IMR-90 (cell line): ENCODE results near the gene RAI2. TPM values are rescaled to one million over a fixed set of nuclear protein-coding genes. Genes with fewer than 3 reads are reported as not detected.

Experiments used
- ATAC-seq: fragments of 200-7000 bp; cut with Tn5 transposase; 2 replicates; pipeline ENCODE4 v1.9.1; 2020; ENCODE audit warnings: low read depth, mild to moderate bottlenecking, moderate library complexity
- BruUV-seq: library from RNA; stranded (reverse); fragments of 400-500 nt; replicated peaks from 2 replicates; lab custom pipeline; 2021; lab: Mats Ljungman, UMichigan
- CTCF ChIA-PET: fragments of 300-600 bp; formaldehyde crosslinking; extraction: SDS; loops from one replicate; lab custom pipeline; 2021; ENCODE audit warnings: antibody characterized with exemption; lab: Yijun Ruan, JAX
- POLR2A ChIA-PET: fragments of 300-600 bp; sonication (Branson Sonifier 250); formaldehyde crosslinking; loops from one replicate; lab custom pipeline; 2022; ENCODE audit warnings: antibody characterized with exemption; ENCODE audit not compliant: unreplicated experiment; lab: Charles Lee
- DNase-seq: peaks from one replicate; pipeline ENCODE4 v3.0.0; 2013
- H2AFZ ChIP-seq: replicated peaks from 2 replicates; pipeline ENCODE3; 2013; ENCODE audit warnings: low read length, mild to moderate bottlenecking; ENCODE audit not compliant: poor library complexity
- H2AK5ac ChIP-seq: 2 replicates; pipeline ENCODE4 v1.6.1; 2013; ENCODE audit warnings: low read depth, low read length, inconsistent platforms
- H2AK9ac ChIP-seq: replicated peaks from 2 replicates; pipeline ENCODE3; 2013; ENCODE audit warnings: mild to moderate bottlenecking, low read depth, low read length, moderate library complexity; ENCODE audit not compliant: poor library complexity
- H2BK120ac ChIP-seq: 2 replicates; pipeline ENCODE4 v1.6.1; 2013; ENCODE audit warnings: low read depth, low read length, inconsistent platforms
- H2BK15ac ChIP-seq: 3 replicates; pipeline ENCODE4 v1.6.1; 2013; ENCODE audit warnings: low read depth, low read length, inconsistent platforms
- H2BK20ac ChIP-seq: 2 replicates; pipeline ENCODE4 v1.6.1; 2013; ENCODE audit warnings: low read depth, mild to moderate bottlenecking, inconsistent platforms, low read length, moderate library complexity
- H2BK5ac ChIP-seq: 2 replicates; pipeline ENCODE4 v1.6.1; 2013; ENCODE audit warnings: mild to moderate bottlenecking, low read depth, low read length, inconsistent platforms; ENCODE audit not compliant: poor library complexity, severe bottlenecking
- H3K14ac ChIP-seq: replicated peaks from 2 replicates; pipeline ENCODE4 v1.6.1; 2013; ENCODE audit warnings: low read depth, low read length, inconsistent platforms
- H3K18ac ChIP-seq: 2 replicates; pipeline ENCODE4 v1.6.1; 2013; ENCODE audit warnings: low read depth, low read length, control low read depth
- H3K23ac ChIP-seq: 2 replicates; pipeline ENCODE4 v1.6.1; 2013; ENCODE audit warnings: low read depth, low read length, inconsistent platforms
- H3K27ac ChIP-seq: 2 replicates; pipeline ENCODE4 v1.5.1; 2013; ENCODE audit warnings: mild to moderate bottlenecking, control low read depth, low read length; ENCODE audit not compliant: insufficient read depth
- H3K27me3 ChIP-seq: 2 replicates; pipeline ENCODE4 v1.6.1; 2013; ENCODE audit warnings: low read length; ENCODE audit not compliant: control insufficient read depth, insufficient read depth
- H3K36me3 ChIP-seq: 2 replicates; pipeline ENCODE4 v1.6.1; 2013; ENCODE audit warnings: low read length, mixed read lengths; ENCODE audit not compliant: control insufficient read depth, insufficient read depth
- H3K4ac ChIP-seq: 2 replicates; pipeline ENCODE4 v1.6.1; 2013; ENCODE audit warnings: low read depth, low read length, inconsistent platforms
- H3K4me1 ChIP-seq: 2 replicates; pipeline ENCODE4 v1.6.1; 2013; ENCODE audit warnings: low read length, mixed read lengths; ENCODE audit not compliant: control insufficient read depth, insufficient read depth
- H3K4me2 ChIP-seq: 2 replicates; pipeline ENCODE4 v1.6.1; 2013; ENCODE audit warnings: low read depth, mild to moderate bottlenecking, control low read depth, low read length, moderate library complexity
- H3K4me3 ChIP-seq: 2 replicates; pipeline ENCODE4 v1.5.1; 2013; ENCODE audit warnings: low read depth, mild to moderate bottlenecking, control low read depth, low read length, moderate library complexity; ENCODE audit not compliant: insufficient read depth
- H3K56ac ChIP-seq: 2 replicates; pipeline ENCODE4 v1.6.1; 2013; ENCODE audit warnings: low read length, inconsistent platforms; ENCODE audit not compliant: insufficient read depth; ENCODE audit errors: extremely low read depth
- H3K79me1 ChIP-seq, 2 experiments: 2 replicates each; pipeline ENCODE4 v1.6.1; 2013; ENCODE audit warnings: low read length in 2 of 2, inconsistent platforms in 1 of 2, low read depth in 1 of 2
- H3K9ac ChIP-seq: 2 replicates; pipeline ENCODE4 v1.6.1; 2013; ENCODE audit warnings: low read depth, low read length, control low read depth
- H3K9me1 ChIP-seq: 2 replicates; pipeline ENCODE4 v1.6.1; 2013; ENCODE audit warnings: low read length, inconsistent platforms; ENCODE audit not compliant: insufficient read depth
- H3K9me3 ChIP-seq: 2 replicates; pipeline ENCODE4 v1.6.1; 2013; ENCODE audit warnings: low read length; ENCODE audit not compliant: control insufficient read depth, insufficient read depth
- H4K20me1 ChIP-seq: 2 replicates; pipeline ENCODE4 v1.6.1; 2013; ENCODE audit warnings: low read length, inconsistent platforms; ENCODE audit not compliant: insufficient read depth
- H4K5ac ChIP-seq: 2 replicates; pipeline ENCODE4 v1.6.1; 2013; ENCODE audit warnings: mild to moderate bottlenecking, low read depth, low read length, control low read depth
- H4K8ac ChIP-seq, 2 experiments: 2 replicates each; pipeline ENCODE4 v1.6.1; 2013; ENCODE audit warnings: low read depth in 2 of 2, low read length in 2 of 2, control low read depth in 1 of 2, inconsistent platforms in 1 of 2
- H4K91ac ChIP-seq: 2 replicates; pipeline ENCODE4 v1.6.1; 2013; ENCODE audit warnings: low read depth, low read length, inconsistent platforms; ENCODE audit not compliant: insufficient read depth
- FOS ChIP-seq: fragments of 150-350 bp; IDR thresholded peaks from 2 replicates; pipeline ENCODE4 v1.6.1; 2016; ENCODE audit warnings: low read depth, low read length
- MXI1 ChIP-seq: IDR thresholded peaks from 2 replicates; pipeline ENCODE4 v1.6.1; 2012; ENCODE audit warnings: low read depth, mild to moderate bottlenecking, low read length, moderate library complexity, borderline replicate concordance
- POLR2A ChIP-seq: IDR thresholded peaks from 2 replicates; pipeline ENCODE4 v1.6.1; 2012; ENCODE audit warnings: mild to moderate bottlenecking, low read depth, low read length
- RAD21 ChIP-seq: IDR thresholded peaks from 2 replicates; pipeline ENCODE4 v1.6.1; 2012; ENCODE audit warnings: low read length, improper control_type of control experiment
- RCOR1 ChIP-seq: IDR thresholded peaks from 2 replicates; pipeline ENCODE4 v1.6.1; 2012; ENCODE audit warnings: mild to moderate bottlenecking, low read length, improper control_type of control experiment; ENCODE audit not compliant: insufficient replicate concordance
- WGBS, 2 experiments: methylation state at CpG; one replicate each; pipeline versions ENCODE4 v1.1.5 to v1.1.7; 2013; ENCODE audit warnings: missing lambda C conversion rate in 2 of 2; ENCODE audit not compliant: insufficient read length in 1 of 2; ENCODE audit errors: extremely low coverage in 2 of 2; 5-methylcytosine and 5-hydroxymethylcytosine counted together
- dilution Hi-C: fragments of 300-500 bp; cut with HindIII; formaldehyde crosslinking; loops from one replicate; pipeline ENCODE4 v1.14.3; 2018; ENCODE audit warnings: low sequenced_read_pairs; ENCODE audit not compliant: unreplicated experiment
- in situ Hi-C: fragments of 300-500 bp; cut with MboI; formaldehyde crosslinking; loops from 3 replicates; pipeline ENCODE4 v1.14.3; 2019; ENCODE audit warnings: low sequenced_read_pairs, inconsistent platforms, mixed read lengths
- intact Hi-C: fragments of 100-400 bp; cut with micrococcal nuclease; formaldehyde crosslinking; loops from 2 replicates; pipeline ENCODE4 v1.10.0; 2022
- polyA plus RNA-seq, 3 experiments: library from polyadenylated mRNA; depleted of rRNA; stranded (reverse); fragments of >200 nt; gene quantifications; 2 replicates each; pipeline ENCODE4 v1.2.3, GENCODE V29; 2012; ENCODE audit warnings: low replicate concordance in 1 of 3
- total RNA-seq: library from RNA; depleted of rRNA; stranded (reverse); fragments of >200 nt; gene quantifications from 2 replicates; pipeline ENCODE4 v1.2.3, GENCODE V29; 2012
- TF ChIP-seq, protein P1 (sequence below): conservative IDR thresholded peaks from 2 replicates; pipeline ENCODE4 v1.5.1; 2012; ENCODE audit warnings: mild to moderate bottlenecking, low read depth, low read length, improper control_type of control experiment
- TF ChIP-seq, protein P2 (sequence below): fragments of 150-350 bp; IDR thresholded peaks from 2 replicates; pipeline ENCODE4 v1.6.1; 2016; ENCODE audit warnings: low read depth, mild to moderate bottlenecking, low read length, moderate library complexity, borderline replicate concordance

The RAI2 gene
- total and polyA plus RNA-seq, 2 of the 4 experiments (the other 2 are of a cell fraction), result 0.07 TPM; not detected in 1

DNA sequence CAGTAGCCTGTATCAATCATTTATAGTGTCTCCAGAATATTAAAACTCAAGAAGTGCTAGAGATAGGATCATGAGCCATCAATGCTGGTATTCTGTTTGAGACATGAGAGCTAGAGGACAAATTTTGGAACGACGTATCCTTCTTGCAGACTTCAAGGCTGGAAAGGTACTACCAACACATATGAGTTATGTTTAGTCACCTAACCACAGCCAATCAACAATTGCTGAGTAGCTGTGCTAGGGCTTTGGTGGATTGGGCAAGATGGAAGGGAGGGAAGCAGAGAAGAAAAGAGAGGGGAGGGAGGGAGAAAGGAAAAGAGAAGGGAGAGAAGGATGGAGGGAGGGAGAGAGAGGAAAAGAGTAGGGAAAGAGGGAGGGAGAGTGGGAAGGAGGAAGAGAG, 21.6 kb upstream of the RAI2 start:
- no peak overlapping the region for H2BK20ac ChIP-seq
- H3K14ac ChIP-seq, result no peak overlapping the region
- H4K91ac ChIP-seq, result no peak overlapping the region
- no CpG with 5 or more reads among the region's 2 CpGs for WGBS, 2 experiments
- DNase-seq (no peak), ATAC-seq (no peak)
- CTCF ChIA-PET, result no interaction called here
- no peak overlapping the region for H2BK15ac ChIP-seq
- H2BK5ac ChIP-seq, result no peak overlapping the region
- H2BK120ac ChIP-seq, result no peak overlapping the region
- H3K4me1 ChIP-seq, result no peaks in the 10 kb centered on the region
- H3K27ac ChIP-seq, result no peak overlapping the region
- no peak overlapping the region for H2AK9ac ChIP-seq
- no peak overlapping the region for H3K4me2 ChIP-seq
- no peak overlapping the region for H2AK5ac ChIP-seq
- no peaks in the 10 kb centered on the region for H3K9me1 ChIP-seq
- H2AFZ ChIP-seq, result no peak overlapping the region
- no peak overlapping the region for H3K4me3 ChIP-seq
- no peak overlapping the region for H4K8ac ChIP-seq
- dilution Hi-C loops, result no loop called here
- H4K5ac ChIP-seq, result no peak overlapping the region
- no peak overlapping the region for H3K9ac ChIP-seq
- H4K20me1 ChIP-seq, result no peaks in the 10 kb centered on the region
- intact Hi-C loops, result no loop called here
- no peaks in the 10 kb centered on the region; the same call in 1 of the 2 replicates for H3K27me3 ChIP-seq
- TF ChIP-seq, protein P1, sequence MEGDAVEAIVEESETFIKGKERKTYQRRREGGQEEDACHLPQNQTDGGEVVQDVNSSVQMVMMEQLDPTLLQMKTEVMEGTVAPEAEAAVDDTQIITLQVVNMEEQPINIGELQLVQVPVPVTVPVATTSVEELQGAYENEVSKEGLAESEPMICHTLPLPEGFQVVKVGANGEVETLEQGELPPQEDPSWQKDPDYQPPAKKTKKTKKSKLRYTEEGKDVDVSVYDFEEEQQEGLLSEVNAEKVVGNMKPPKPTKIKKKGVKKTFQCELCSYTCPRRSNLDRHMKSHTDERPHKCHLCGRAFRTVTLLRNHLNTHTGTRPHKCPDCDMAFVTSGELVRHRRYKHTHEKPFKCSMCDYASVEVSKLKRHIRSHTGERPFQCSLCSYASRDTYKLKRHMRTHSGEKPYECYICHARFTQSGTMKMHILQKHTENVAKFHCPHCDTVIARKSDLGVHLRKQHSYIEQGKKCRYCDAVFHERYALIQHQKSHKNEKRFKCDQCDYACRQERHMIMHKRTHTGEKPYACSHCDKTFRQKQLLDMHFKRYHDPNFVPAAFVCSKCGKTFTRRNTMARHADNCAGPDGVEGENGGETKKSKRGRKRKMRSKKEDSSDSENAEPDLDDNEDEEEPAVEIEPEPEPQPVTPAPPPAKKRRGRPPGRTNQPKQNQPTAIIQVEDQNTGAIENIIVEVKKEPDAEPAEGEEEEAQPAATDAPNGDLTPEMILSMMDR, result no peak
- TF ChIP-seq RCOR1 (no peak), RAD21 (no peak), POLR2A (no peak), FOS (no peak), MXI1 (no peak)
- TF ChIP-seq, protein P2, sequence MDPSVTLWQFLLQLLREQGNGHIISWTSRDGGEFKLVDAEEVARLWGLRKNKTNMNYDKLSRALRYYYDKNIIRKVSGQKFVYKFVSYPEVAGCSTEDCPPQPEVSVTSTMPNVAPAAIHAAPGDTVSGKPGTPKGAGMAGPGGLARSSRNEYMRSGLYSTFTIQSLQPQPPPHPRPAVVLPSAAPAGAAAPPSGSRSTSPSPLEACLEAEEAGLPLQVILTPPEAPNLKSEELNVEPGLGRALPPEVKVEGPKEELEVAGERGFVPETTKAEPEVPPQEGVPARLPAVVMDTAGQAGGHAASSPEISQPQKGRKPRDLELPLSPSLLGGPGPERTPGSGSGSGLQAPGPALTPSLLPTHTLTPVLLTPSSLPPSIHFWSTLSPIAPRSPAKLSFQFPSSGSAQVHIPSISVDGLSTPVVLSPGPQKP, result no peak
- no peak overlapping the region for H3K18ac ChIP-seq
- no peak overlapping the region for H3K4ac ChIP-seq
- in situ Hi-C loops, result no loop called here
- H3K56ac ChIP-seq, result no peak overlapping the region
- POLR2A ChIA-PET, result no interaction called here
- no peak overlapping the region for H3K23ac ChIP-seq
- H3K79me1 ChIP-seq, result no peaks in the 10 kb centered on the region
- H3K9me3 ChIP-seq, result no peaks in the 10 kb centered on the region
- H3K36me3 ChIP-seq, result no peaks in the 10 kb centered on the region
- BruUV-seq, result no TSS peak
